IMR-90 (cell line): ENCODE measurements around the gene UNKL. TPM values are rescaled to one million over a fixed set of nuclear protein-coding genes. Genes with fewer than 3 reads are reported as not detected.

Source experiments
- ATAC-seq: fragments of 200-7000 bp; cut with Tn5 transposase; 2 replicates; pipeline ENCODE4 v1.9.1; 2020; ENCODE audit warnings: low read depth, mild to moderate bottlenecking, moderate library complexity
- BruUV-seq: library from RNA; stranded (reverse); fragments of 400-500 nt; replicated peaks from 2 replicates; lab custom pipeline; 2021; lab: Mats Ljungman, UMichigan
- CTCF ChIA-PET: fragments of 300-600 bp; formaldehyde crosslinking; extraction: SDS; loops from one replicate; lab custom pipeline; 2021; ENCODE audit warnings: antibody characterized with exemption; lab: Yijun Ruan, JAX
- POLR2A ChIA-PET: fragments of 300-600 bp; sonication (Branson Sonifier 250); formaldehyde crosslinking; loops from one replicate; lab custom pipeline; 2022; ENCODE audit warnings: antibody characterized with exemption; ENCODE audit not compliant: unreplicated experiment; lab: Charles Lee
- DNase-seq: peaks from one replicate; pipeline ENCODE4 v3.0.0; 2013
- H2AFZ ChIP-seq: replicated peaks from 2 replicates; pipeline ENCODE3; 2013; ENCODE audit warnings: low read length, mild to moderate bottlenecking; ENCODE audit not compliant: poor library complexity
- H2AK5ac ChIP-seq: 2 replicates; pipeline ENCODE4 v1.6.1; 2013; ENCODE audit warnings: low read depth, low read length, inconsistent platforms
- H2AK9ac ChIP-seq: replicated peaks from 2 replicates; pipeline ENCODE3; 2013; ENCODE audit warnings: mild to moderate bottlenecking, low read depth, low read length, moderate library complexity; ENCODE audit not compliant: poor library complexity
- H2BK120ac ChIP-seq: 2 replicates; pipeline ENCODE4 v1.6.1; 2013; ENCODE audit warnings: low read depth, low read length, inconsistent platforms
- H2BK15ac ChIP-seq: 3 replicates; pipeline ENCODE4 v1.6.1; 2013; ENCODE audit warnings: low read depth, low read length, inconsistent platforms
- H2BK20ac ChIP-seq: 2 replicates; pipeline ENCODE4 v1.6.1; 2013; ENCODE audit warnings: low read depth, mild to moderate bottlenecking, inconsistent platforms, low read length, moderate library complexity
- H2BK5ac ChIP-seq: 2 replicates; pipeline ENCODE4 v1.6.1; 2013; ENCODE audit warnings: mild to moderate bottlenecking, low read depth, low read length, inconsistent platforms; ENCODE audit not compliant: poor library complexity, severe bottlenecking
- H3K14ac ChIP-seq: replicated peaks from 2 replicates; pipeline ENCODE4 v1.6.1; 2013; ENCODE audit warnings: low read depth, low read length, inconsistent platforms
- H3K18ac ChIP-seq: 2 replicates; pipeline ENCODE4 v1.6.1; 2013; ENCODE audit warnings: low read depth, low read length, control low read depth
- H3K23ac ChIP-seq: 2 replicates; pipeline ENCODE4 v1.6.1; 2013; ENCODE audit warnings: low read depth, low read length, inconsistent platforms
- H3K27ac ChIP-seq: 2 replicates; pipeline ENCODE4 v1.5.1; 2013; ENCODE audit warnings: mild to moderate bottlenecking, control low read depth, low read length; ENCODE audit not compliant: insufficient read depth
- H3K27me3 ChIP-seq: 2 replicates; pipeline ENCODE4 v1.6.1; 2013; ENCODE audit warnings: low read length; ENCODE audit not compliant: control insufficient read depth, insufficient read depth
- H3K36me3 ChIP-seq: 2 replicates; pipeline ENCODE4 v1.6.1; 2013; ENCODE audit warnings: low read length, mixed read lengths; ENCODE audit not compliant: control insufficient read depth, insufficient read depth
- H3K4ac ChIP-seq: 2 replicates; pipeline ENCODE4 v1.6.1; 2013; ENCODE audit warnings: low read depth, low read length, inconsistent platforms
- H3K4me1 ChIP-seq: 2 replicates; pipeline ENCODE4 v1.6.1; 2013; ENCODE audit warnings: low read length, mixed read lengths; ENCODE audit not compliant: control insufficient read depth, insufficient read depth
- H3K4me2 ChIP-seq: 2 replicates; pipeline ENCODE4 v1.6.1; 2013; ENCODE audit warnings: low read depth, mild to moderate bottlenecking, control low read depth, low read length, moderate library complexity
- H3K4me3 ChIP-seq: 2 replicates; pipeline ENCODE4 v1.5.1; 2013; ENCODE audit warnings: low read depth, mild to moderate bottlenecking, control low read depth, low read length, moderate library complexity; ENCODE audit not compliant: insufficient read depth
- H3K56ac ChIP-seq: 2 replicates; pipeline ENCODE4 v1.6.1; 2013; ENCODE audit warnings: low read length, inconsistent platforms; ENCODE audit not compliant: insufficient read depth; ENCODE audit errors: extremely low read depth
- H3K79me1 ChIP-seq, 2 experiments: 2 replicates each; pipeline ENCODE4 v1.6.1; 2013; ENCODE audit warnings: low read length in 2 of 2, inconsistent platforms in 1 of 2, low read depth in 1 of 2
- H3K9ac ChIP-seq: 2 replicates; pipeline ENCODE4 v1.6.1; 2013; ENCODE audit warnings: low read depth, low read length, control low read depth
- H3K9me1 ChIP-seq: 2 replicates; pipeline ENCODE4 v1.6.1; 2013; ENCODE audit warnings: low read length, inconsistent platforms; ENCODE audit not compliant: insufficient read depth
- H3K9me3 ChIP-seq: 2 replicates; pipeline ENCODE4 v1.6.1; 2013; ENCODE audit warnings: low read length; ENCODE audit not compliant: control insufficient read depth, insufficient read depth
- H4K20me1 ChIP-seq: 2 replicates; pipeline ENCODE4 v1.6.1; 2013; ENCODE audit warnings: low read length, inconsistent platforms; ENCODE audit not compliant: insufficient read depth
- H4K5ac ChIP-seq: 2 replicates; pipeline ENCODE4 v1.6.1; 2013; ENCODE audit warnings: mild to moderate bottlenecking, low read depth, low read length, control low read depth
- H4K8ac ChIP-seq, 2 experiments: 2 replicates each; pipeline ENCODE4 v1.6.1; 2013; ENCODE audit warnings: low read depth in 2 of 2, low read length in 2 of 2, control low read depth in 1 of 2, inconsistent platforms in 1 of 2
- H4K91ac ChIP-seq: 2 replicates; pipeline ENCODE4 v1.6.1; 2013; ENCODE audit warnings: low read depth, low read length, inconsistent platforms; ENCODE audit not compliant: insufficient read depth
- CTCF ChIP-seq: conservative IDR thresholded peaks from 2 replicates; pipeline ENCODE4 v1.5.1; 2012; ENCODE audit warnings: mild to moderate bottlenecking, low read depth, low read length, improper control_type of control experiment
- MAFK ChIP-seq: IDR thresholded peaks from 2 replicates; pipeline ENCODE4 v1.6.1; 2012; ENCODE audit warnings: low read depth, low read length, improper control_type of control experiment
- NFE2L2 ChIP-seq: fragments of 150-350 bp; IDR thresholded peaks from 2 replicates; pipeline ENCODE4 v1.6.1; 2016; ENCODE audit warnings: low read depth, mild to moderate bottlenecking, low read length
- RAD21 ChIP-seq: IDR thresholded peaks from 2 replicates; pipeline ENCODE4 v1.6.1; 2012; ENCODE audit warnings: low read length, improper control_type of control experiment
- SMC3 ChIP-seq: fragments of 150-350 bp; IDR thresholded peaks from 2 replicates; pipeline ENCODE4 v1.6.1; 2016; ENCODE audit warnings: low read depth, mild to moderate bottlenecking, antibody characterized with exemption, low read length, moderate library complexity
- WGBS, 2 experiments: methylation state at CpG; one replicate each; pipeline versions ENCODE4 v1.1.5 to v1.1.7; 2013; ENCODE audit warnings: missing lambda C conversion rate in 2 of 2; ENCODE audit not compliant: insufficient read length in 1 of 2; ENCODE audit errors: extremely low coverage in 2 of 2; 5-methylcytosine and 5-hydroxymethylcytosine counted together
- dilution Hi-C: fragments of 300-500 bp; cut with HindIII; formaldehyde crosslinking; loops from one replicate; pipeline ENCODE4 v1.14.3; 2018; ENCODE audit warnings: low sequenced_read_pairs; ENCODE audit not compliant: unreplicated experiment
- in situ Hi-C: fragments of 300-500 bp; cut with MboI; formaldehyde crosslinking; loops from 3 replicates; pipeline ENCODE4 v1.14.3; 2019; ENCODE audit warnings: low sequenced_read_pairs, inconsistent platforms, mixed read lengths
- intact Hi-C: fragments of 100-400 bp; cut with micrococcal nuclease; formaldehyde crosslinking; loops from 2 replicates; pipeline ENCODE4 v1.10.0; 2022
- polyA plus RNA-seq, 3 experiments: library from polyadenylated mRNA; depleted of rRNA; stranded (reverse); fragments of >200 nt; gene quantifications; 2 replicates each; pipeline ENCODE4 v1.2.3, GENCODE V29; 2012; ENCODE audit warnings: low replicate concordance in 1 of 3
- total RNA-seq: library from RNA; depleted of rRNA; stranded (reverse); fragments of >200 nt; gene quantifications from 2 replicates; pipeline ENCODE4 v1.2.3, GENCODE V29; 2012

UNKL gene
- total and polyA plus RNA-seq, 2 of the 4 experiments (the other 2 are of a cell fraction) = 4.1 to 13.3 TPM

- ChIA-PET CTCF (no interaction called here), POLR2A (no interaction called here)
- Histone ChIP-seq H2BK5ac (no peak overlapping the region), H3K9me1 (no peaks in the 10 kb centered on the region), H2AK5ac (no peak overlapping the region), H3K4me2 (no peak overlapping the region), H2AK9ac (no peak overlapping the region), H3K27me3 (peaks cover 7% of the 10 kb centered on the region; the same call in 1 of the 2 replicates), H3K27ac (no peak overlapping the region), H2AFZ (no peak overlapping the region), H3K4me3 (no peak overlapping the region), H3K14ac (no peak overlapping the region), H4K5ac (no peak overlapping the region), H3K56ac (no peak overlapping the region), H3K4me1 (no peaks in the 10 kb centered on the region), H4K8ac (no peak overlapping the region), H3K4ac (no peak overlapping the region), H3K9ac (no peak overlapping the region), H3K23ac (no peak overlapping the region), H2BK120ac (no peak overlapping the region), H3K9me3 (no peaks in the 10 kb centered on the region), H2BK20ac (no peak overlapping the region), H4K91ac (no peak overlapping the region), H3K18ac (no peak overlapping the region), H3K36me3 (no peaks in the 10 kb centered on the region), H4K20me1 (no peaks in the 10 kb centered on the region), H2BK15ac (no peak overlapping the region), H3K79me1 (no peaks in the 10 kb centered on the region)
- intact Hi-C loops = loop anchor here (10.0 kb wide), 1 partner anchor 46 kb away; the partner anchor contains the start of gene CLCN7
- WGBS, 2 experiments = 43% methylated on average over 12 of the region's 21 CpGs; no CpG with 5 or more reads in 1 of the 2 experiments
- no peak for DNase-seq
- no peak for TF ChIP-seq MAFK
- peak; percentile 30; the same call in 1 of the 2 replicates for TF ChIP-seq CTCF
- TF ChIP-seq SMC3 = 0 out of 2 replicates have a peak, but pooled peaks have one; percentile 29
- no peak for TF ChIP-seq NFE2L2
- TF ChIP-seq RAD21 = peak; percentile 26
- BruUV-seq = no TSS peak
- in situ Hi-C loops = no loop called here
- dilution Hi-C loops = no loop called here
- no peak; the same call in 1 of the 2 replicates for ATAC-seq
Observed at GRCh38 chr16:1428511-1428910, 14.0 kb upstream of the UNKL start.
